Mononuclear cell (primary cell): ENCODE measurements around the gene DPH5. TPM values are rescaled to one million over a fixed set of nuclear protein-coding genes. Genes with fewer than 3 reads are reported as not detected.

ENCODE experiments used
- H3K27me3 ChIP-seq: 2 replicates; pipeline ENCODE4 v1.6.0; 2011; ENCODE audit warnings: low read length, control low read depth; ENCODE audit not compliant: insufficient read depth
- H3K4me1 ChIP-seq: 2 replicates; pipeline ENCODE4 v1.5.1; 2011; ENCODE audit warnings: mild to moderate bottlenecking, low read length, control low read depth; ENCODE audit not compliant: insufficient read depth
- H3K4me3 ChIP-seq: 2 replicates; pipeline ENCODE4 v1.5.1; 2011; ENCODE audit warnings: mild to moderate bottlenecking, low read length, moderate library complexity
- H3K9me3 ChIP-seq: 2 replicates; pipeline ENCODE4 v1.5.1; 2011; ENCODE audit warnings: low read depth, mild to moderate bottlenecking, control low read depth, low read length
- total RNA-seq: library from RNA; depleted of rRNA; stranded (reverse); fragments of >200 nt; gene quantifications from one replicate; pipeline ENCODE4 v1.2.3, GENCODE V29; 2012

DPH5 gene
- total RNA-seq, 1 donor = 42.1 TPM

DNA sequence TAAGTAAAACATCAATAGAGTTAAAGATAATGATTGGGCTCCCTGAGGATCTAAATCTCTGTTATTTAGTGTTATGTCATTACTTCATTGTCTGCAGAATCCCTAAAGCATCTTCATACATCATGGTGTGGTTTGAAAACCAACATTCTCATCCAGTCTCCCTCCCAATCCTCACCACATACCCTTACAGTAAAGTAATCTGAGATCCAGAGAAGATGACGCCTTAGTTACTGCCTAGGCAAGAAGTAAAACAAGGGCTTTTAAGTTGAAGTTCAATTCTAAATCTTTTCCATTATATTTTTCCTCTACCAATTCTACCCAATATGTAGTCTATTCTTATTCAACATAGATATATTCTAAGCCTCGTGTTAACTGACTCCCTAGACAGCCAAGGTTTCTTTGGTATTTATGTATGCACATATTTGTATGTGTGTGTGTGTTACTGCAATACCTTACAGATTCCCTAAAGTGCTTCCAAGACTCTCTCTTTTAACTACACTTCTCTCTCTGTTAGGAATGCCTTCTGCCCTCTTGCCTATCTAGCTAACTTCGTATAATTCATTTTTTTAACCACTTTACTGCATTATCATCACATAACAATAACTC lies 17.3 kb downstream of the DPH5 start:
- Histone ChIP-seq H3K27me3 (no peaks in the 10 kb centered on the region), H3K4me1 (peaks cover 25% of the 10 kb centered on the region), H3K9me3 (no peaks in the 10 kb centered on the region), H3K4me3 (no peak overlapping the region)

DNA sequence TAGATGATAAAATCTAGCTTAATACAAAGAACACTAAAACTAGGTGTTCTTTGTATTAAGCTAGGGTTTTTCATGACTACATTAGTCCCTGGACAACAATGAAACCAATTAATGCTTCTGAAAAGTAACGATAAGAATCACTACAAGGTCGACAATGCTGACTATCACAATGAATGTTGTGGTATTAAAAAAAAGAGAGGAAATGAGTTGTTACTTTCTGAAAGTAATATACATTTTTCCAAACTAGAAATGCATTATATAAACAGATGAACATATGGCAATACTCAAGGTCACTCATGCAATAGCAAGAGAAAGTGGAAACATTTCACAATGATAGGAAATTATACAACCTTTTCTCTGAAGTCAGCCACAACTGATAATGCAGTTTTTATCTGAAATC lies 19.0 kb downstream of the DPH5 start:
- H3K4me3 ChIP-seq = no peak overlapping the region
- H3K4me1 ChIP-seq = peaks cover 41% of the 10 kb centered on the region

DNA sequence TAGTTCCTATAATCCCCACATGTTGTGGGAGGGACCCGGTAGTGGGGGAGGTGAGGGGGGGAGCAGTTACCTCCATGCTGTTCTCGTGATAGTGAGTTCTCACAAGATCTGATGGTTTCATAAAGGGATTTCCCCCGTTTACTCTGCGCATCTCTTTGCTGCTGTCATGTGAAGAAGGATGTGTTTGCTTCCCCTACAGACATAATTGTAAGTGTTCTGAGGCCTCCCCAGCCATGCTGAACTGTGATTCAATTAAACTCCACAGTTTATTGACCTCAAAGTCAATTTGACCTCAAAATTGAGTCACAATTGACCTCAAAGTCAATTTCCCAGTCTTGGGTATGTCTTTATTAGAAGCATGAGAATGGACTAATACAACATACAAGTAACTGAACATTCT lies 19.7 kb downstream of the DPH5 start:
- Histone ChIP-seq H3K4me1 (peaks cover 41% of the 10 kb centered on the region), H3K4me3 (no peak overlapping the region), H3K27me3 (no peaks in the 10 kb centered on the region), H3K9me3 (no peaks in the 10 kb centered on the region)

More for the DNA sequence above, 19.0 kb downstream of the DPH5 start:
- no peaks in the 10 kb centered on the region for H3K27me3 ChIP-seq
- no peaks in the 10 kb centered on the region for H3K9me3 ChIP-seq

DNA sequence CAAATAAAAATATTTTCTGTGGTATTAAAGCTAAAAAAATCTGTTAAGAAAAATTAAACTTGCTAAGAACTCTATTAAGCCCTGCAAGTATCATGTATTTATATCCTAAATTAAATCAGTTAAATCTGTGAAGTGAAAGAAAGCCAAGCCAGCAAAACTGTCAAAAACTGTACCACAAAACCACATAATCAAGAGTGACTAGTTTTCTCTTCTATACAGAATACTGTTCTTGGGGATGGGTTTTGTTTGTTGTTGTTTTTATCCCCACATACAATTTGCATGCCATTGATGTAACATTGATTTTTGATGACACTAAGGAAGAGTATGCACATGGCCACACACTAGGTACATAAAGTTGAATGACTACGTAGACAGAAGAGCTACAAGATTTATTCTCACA lies 20.4 kb downstream of the DPH5 start:
- H3K4me1 ChIP-seq = peaks cover 41% of the 10 kb centered on the region
- no peak overlapping the region for H3K4me3 ChIP-seq
- H3K9me3 ChIP-seq = no peaks in the 10 kb centered on the region
- no peaks in the 10 kb centered on the region for H3K27me3 ChIP-seq

DNA sequence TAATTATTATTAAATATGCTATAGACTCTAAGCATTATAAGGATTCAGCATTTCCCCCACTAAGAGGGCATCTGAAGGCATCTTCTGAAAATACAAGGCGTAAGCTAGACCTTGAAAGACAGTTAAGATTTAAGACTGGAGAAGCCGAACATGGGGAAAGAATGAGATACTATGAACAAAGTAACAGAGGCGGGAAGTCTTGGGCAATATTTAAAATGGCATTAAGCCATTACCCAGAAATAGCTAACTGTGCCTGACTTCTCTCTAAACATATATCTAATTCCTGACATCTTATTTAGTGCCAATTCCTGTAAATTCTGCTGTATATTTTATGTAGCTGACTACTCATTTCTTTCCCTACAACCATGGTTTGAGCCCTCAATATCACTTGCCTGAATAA lies 20.9 kb downstream of the DPH5 start:
- Histone ChIP-seq H3K4me1 (peaks cover 41% of the 10 kb centered on the region), H3K27me3 (no peaks in the 10 kb centered on the region), H3K9me3 (no peaks in the 10 kb centered on the region), H3K4me3 (no peak overlapping the region)

DNA sequence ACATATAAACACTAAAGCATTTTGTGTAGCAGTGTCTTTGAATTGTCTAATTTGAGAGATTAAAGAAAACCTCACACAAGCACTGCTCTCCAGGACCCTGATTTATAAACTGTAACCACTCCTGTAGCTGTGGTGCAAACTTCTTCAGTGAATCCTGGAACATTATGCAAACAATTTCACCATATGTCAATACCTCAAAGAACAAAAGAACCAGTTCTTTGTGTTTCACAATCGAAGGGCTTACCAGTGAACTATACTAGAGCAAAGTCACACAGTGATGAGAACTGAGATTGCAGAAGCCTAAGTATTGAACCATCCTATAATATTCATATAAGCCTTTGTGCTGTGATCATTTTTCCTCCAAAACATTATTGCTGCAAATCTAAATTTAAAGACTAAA lies 21.5 kb downstream of the DPH5 start:
- H3K4me1 ChIP-seq = peaks cover 41% of the 10 kb centered on the region

DNA sequence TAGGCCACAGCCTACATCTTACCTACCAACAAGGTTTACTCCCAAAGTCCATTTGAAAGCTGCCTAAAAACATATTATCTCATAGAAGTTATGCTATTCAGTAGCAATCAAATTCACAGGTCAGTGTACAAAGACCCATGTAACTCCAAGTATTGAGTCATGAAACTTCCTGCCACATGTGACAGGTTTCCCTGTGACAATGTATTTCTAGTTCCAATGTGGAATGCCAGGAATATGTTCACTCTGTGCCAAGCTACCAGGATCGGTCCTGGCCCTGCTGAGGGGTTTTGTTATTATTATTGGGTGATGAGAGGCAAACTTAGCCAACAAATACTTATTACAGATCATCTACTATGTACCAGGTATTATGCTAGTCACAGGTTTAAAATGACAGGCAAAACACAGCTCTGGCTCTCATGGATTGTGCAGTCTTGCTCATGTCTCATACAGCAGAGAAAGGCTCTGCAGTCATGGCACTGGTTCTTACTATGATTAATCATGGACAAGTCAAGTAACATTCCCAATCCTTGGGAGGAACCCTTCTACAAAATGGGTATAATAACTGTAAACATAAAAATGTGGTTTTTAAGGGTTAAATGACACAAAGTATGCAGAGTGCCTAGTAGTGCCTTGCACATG lies 22.5 kb downstream of the DPH5 start:
- H3K4me1 ChIP-seq = peaks cover 41% of the 10 kb centered on the region
- H3K4me3 ChIP-seq = no peak overlapping the region
- H3K9me3 ChIP-seq = no peaks in the 10 kb centered on the region
- H3K27me3 ChIP-seq = no peaks in the 10 kb centered on the region

More for the DNA sequence above, 21.5 kb downstream of the DPH5 start:
- Histone ChIP-seq H3K4me3 (no peak overlapping the region), H3K9me3 (no peaks in the 10 kb centered on the region), H3K27me3 (no peaks in the 10 kb centered on the region)

DNA sequence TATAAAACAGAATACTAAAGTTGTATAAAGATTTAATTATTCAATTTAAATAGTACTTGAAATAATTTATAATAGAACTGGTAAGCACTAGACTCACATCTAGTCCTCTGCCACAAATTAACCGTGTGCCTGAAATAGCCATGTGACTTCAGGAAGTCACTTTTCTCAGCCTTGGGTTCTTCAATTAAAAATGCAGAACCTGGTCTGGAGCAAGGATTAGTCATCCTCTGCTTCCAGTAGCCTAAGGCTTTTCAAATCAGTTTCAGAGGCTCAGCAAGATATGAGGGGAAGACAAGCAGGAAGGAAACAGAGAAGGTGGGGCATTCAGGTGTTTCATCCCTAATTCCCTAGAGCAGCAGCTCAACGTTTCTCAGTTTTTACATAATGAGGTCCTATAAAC lies 23.0 kb downstream of the DPH5 start:
- peaks cover 41% of the 10 kb centered on the region for H3K4me1 ChIP-seq
- no peak overlapping the region for H3K4me3 ChIP-seq
- no peaks in the 10 kb centered on the region for H3K9me3 ChIP-seq
- H3K27me3 ChIP-seq = no peaks in the 10 kb centered on the region

DNA sequence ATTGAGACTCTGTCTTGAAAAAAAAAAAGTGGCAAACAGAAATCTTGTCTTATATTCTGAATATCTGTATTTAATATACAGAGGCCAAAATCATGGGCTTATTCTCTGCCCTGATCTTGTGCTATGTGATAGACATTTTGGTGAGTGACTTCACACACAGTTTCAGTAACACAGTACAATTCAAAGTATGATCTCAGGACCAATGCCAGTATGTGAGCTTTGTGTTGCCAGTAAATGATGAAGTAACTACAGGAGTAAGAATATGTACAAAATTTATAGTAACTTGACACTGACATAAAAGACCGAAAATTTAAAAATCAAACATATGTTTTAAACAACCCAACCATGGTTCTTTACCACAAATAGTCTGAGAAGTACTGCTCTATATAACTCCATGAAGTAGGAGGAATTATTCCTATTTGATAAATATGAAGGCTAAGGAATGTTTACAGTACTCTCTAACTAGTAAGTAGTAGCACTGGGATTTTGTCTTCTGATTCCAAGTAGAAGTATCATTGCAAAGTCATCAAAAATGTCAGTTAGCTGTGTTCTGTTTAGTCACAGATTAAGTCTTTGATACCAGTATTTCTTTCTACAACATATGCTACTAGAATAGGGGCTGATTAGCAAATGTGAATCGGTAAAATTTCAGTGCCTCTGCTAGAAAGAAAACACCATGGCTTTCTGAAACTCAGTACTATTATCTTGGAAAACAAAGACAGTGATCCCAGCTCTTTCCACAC lies 25.3 kb downstream of the DPH5 start:
- peaks cover 34% of the 10 kb centered on the region for H3K4me1 ChIP-seq
- H3K9me3 ChIP-seq = no peaks in the 10 kb centered on the region
- no peaks in the 10 kb centered on the region for H3K27me3 ChIP-seq
- no peak overlapping the region for H3K4me3 ChIP-seq

DNA sequence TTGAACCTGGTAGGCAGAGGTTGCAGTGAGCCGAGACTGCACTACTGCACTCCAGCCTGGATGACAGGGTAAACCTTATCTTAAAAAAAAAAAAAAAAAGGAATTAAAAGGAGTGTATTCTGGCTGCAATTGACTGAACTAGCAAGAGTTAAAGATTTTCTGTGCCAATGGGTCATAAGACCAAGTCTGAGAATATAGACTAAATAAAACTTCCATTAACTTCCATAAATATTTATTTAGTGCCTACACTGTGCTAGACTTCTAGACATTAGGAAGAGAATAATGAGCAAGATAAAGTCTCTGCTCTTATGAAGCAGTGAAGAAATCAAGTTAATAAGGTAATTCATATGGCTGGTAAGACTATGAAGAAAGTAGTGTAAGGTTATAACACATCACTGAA lies 27.2 kb downstream of the DPH5 start:
- H3K4me3 ChIP-seq = no peak overlapping the region
- no peaks in the 10 kb centered on the region for H3K27me3 ChIP-seq
- H3K4me1 ChIP-seq = peaks cover 21% of the 10 kb centered on the region
- H3K9me3 ChIP-seq = no peaks in the 10 kb centered on the region

DNA sequence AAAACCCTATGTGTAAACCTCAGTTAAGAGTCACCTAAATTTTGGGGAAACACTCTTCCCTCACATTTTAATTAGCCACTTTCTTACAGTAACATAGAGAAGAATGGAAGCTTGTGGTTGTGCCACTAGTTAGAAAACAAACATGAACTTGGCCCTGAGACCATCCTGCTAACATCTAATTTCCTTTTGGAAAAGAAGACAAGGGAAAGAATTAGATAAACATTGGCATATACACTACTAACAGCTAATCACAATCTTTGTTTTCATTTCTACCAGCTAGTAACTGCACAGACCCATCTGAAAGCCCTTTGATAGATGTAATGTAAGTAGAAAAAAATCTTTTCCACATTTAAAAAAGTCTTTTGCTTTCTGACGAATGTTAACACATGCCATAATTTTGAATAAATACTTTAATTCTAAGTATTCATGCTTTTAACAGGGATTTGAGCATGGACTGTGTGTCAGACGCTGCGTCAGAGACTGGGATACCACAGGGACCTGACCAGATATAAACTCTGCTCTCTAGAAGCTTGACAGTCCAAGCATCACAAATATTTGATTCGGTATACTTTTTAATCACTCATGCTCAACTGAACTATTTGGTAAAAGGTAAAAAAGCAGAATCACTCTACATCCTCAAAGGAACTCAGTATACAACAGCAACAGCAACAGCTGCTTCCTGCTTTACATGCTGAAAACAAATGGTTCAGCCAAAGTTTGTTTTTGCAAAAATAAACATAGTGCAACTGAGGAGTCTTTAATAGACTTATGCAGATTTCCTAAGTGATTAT lies 30.2 kb downstream of the DPH5 start:
- Histone ChIP-seq H3K4me3 (no peak overlapping the region), H3K27me3 (no peaks in the 10 kb centered on the region), H3K9me3 (no peaks in the 10 kb centered on the region), H3K4me1 (peaks cover 4% of the 10 kb centered on the region)

DNA sequence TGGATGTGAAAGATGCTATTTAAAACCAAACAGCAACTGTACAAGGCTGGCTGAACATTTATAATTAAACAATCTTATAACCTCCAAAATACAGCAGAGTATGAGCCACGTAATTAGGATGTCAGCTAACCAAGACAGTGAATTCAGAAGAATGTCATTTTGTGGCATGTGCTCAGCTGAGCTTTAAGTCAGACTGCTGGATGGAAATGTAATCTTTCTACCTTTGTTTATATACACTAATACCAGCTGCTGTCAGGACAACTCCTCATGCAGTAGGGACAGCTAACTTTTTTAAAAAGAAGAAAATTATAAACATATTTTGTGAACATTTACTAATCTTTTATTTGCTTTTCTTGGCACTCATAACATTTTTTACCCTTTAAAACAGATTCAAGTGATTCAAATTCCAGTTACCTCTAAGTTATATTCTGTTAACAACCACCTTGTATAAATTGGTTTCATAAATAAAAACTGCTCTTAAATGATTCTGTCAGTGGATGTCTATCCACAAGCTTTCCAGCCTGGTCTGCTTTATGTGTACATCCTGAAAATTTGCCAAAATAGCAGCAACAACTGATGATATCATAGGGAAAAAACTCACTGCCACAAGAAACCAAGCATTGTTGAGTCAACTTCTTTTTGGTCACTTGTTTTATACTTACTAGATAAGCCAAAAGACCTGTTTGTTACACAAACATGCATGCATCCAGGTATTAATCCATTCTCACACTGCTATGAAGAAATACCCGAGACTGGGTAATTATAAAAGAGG lies 36.1 kb downstream of the DPH5 start:
- no peaks in the 10 kb centered on the region for H3K9me3 ChIP-seq
- no peaks in the 10 kb centered on the region for H3K27me3 ChIP-seq
- no peaks in the 10 kb centered on the region for H3K4me1 ChIP-seq

DNA sequence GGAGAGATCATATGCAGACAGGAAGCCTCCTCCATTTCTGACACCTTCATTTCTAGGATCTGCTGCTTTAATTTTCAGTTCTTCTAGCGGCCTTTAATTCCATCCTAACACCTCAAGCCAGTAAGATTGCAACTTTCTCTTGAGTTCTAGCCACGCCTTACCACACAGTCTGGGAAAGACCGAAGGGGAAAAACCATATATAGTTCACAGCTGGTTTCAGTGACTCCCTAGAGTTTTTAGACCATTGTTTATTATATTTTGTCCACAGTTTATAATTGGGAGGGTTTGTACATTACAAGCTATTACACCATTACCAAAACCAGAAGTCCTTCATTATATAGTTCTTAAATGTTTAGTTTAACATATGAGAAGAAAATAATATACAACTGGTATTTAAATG lies 37.5 kb downstream of the DPH5 start:
- Histone ChIP-seq H3K27me3 (no peaks in the 10 kb centered on the region), H3K4me1 (no peaks in the 10 kb centered on the region), H3K9me3 (no peaks in the 10 kb centered on the region), H3K4me3 (no peak overlapping the region)

More for the DNA sequence above, 36.1 kb downstream of the DPH5 start:
- no peak overlapping the region for H3K4me3 ChIP-seq

DNA sequence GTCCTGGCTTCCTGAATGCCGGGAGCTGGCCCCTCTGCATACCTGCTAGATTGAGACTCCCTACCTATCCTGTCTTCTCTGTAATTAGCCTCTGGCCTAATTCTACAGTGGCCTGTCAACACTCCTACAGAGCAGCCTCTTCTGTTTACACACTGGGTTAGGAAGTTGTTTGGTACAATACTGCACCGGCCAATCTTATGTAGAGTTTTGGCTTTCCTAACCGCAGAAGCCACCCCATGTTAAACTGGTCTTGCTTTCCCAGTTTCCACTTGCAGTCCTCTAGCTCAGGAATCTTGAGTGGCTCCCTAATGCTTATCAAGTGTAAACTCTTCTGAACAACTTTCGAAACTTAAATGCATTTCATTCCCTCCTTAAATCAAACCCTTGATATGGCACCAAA lies 42.8 kb downstream of the DPH5 start:
- Histone ChIP-seq H3K4me3 (no peak overlapping the region), H3K27me3 (no peaks in the 10 kb centered on the region), H3K4me1 (no peaks in the 10 kb centered on the region), H3K9me3 (no peaks in the 10 kb centered on the region)
